ENCODE measurements around the gene SCN9A.
"Not testable (repeated sequence)": the region's sequence is repeated elsewhere in the genome, so short reads cannot be mapped to it uniquely, and the experiment has no call there.

SCN9A gene

DNA sequence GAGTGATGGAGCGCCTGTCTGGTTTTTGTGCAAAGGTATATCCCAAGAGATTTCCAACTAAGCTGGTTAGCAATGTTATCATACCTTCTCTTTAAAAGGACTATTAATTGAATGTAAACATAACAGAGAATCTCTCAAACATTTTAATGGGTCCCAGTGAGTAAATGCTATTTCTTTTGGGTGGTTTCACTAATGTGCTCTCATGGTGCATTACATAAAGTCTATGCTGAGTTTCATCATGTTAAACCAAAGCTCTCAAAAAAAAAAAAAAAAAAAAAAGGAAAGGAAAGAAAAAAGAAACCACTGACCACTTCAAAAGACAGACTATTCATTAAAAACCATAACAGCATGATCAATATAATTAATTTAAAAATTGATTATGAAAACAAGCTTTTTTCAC lies 128.8 kb downstream of the SCN9A start:
- no peak for DNase-seq (ENCODE audit: low read depth in 2 of 2, low spot score in 1 of 2)

DNA sequence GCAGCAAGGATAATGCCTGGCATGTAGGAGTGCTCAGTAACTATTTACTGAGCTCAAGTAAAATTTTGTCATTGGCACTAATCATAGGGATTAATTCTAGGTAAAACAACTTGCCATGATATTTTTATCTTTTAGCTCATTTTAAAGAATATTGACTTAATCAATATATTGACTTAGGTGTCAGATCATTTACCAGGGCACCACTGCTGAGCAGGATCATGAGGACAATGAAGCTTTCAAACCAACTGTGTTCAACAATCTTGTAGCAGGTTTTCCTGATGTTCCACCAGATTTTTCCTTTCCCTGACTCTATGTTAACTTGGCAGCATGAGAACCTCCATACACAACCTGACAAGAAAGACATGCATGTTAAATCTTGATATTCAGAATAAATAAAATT lies 133.4 kb downstream of the SCN9A start:
- no peak for DNase-seq (ENCODE audit: low read depth in 2 of 2, low spot score in 1 of 2)

DNA sequence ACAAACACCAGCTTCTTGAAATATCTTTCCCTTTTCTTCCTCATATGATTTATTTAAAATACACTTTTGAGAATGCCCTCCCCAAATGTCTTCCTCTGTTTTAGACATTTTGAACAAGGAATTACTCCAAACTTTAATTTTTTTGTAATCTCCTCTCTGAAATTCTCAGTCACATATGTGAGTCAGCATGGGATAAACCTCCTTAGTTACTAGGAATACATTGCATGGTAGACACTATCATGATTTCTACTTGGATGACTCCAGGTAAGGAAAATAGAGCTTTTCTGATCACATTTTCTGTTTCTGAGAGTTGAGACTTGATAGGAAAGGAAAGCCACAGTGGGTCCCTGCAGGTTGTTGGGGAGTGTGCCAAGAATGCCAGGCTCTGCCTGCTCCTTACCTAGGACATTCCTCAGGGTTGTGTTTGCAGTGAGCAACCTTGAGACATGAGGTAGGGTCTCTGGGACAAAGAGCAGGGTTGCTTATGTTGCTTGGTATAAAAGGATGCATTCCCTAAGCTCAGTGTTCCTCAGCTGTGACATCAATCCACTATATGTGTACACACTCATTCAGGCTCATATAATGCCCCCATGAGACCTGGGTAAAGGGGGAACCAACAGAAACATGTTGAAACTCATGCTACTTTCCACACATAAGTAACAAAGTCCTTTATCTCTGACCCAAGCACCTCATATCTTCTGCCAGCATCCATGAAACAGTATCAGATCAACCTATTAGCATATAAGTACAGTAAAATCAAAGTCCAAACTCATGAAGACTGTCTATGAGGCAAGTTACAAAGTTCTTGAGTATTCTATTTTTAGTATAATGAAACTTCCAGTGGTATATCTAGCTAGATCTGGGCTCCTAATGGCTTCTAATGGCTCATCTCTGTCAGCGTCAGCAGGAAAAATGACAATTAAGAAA lies 135.1 kb downstream of the SCN9A start:
- no peak for DNase-seq (ENCODE audit: low read depth in 2 of 2, low spot score in 1 of 2)

DNA sequence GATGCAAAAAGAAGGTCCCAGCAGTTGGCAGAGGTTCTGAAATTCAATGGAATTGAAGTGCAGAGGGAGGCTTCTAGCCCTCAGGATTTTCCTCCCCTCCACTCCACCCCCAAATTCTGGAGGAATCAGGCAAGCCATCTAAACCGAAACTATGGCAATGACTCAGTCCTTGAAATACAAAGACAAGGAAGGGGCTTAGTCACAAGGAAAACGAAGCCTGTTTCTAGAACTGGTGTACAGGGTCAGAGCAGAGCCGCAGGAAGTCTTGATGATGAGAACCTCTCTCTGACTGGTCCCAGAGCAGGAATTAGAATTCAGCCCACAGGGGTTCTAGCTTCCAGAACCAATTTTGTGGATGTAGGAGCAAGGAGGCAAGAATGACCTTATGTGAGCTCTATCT lies 136.2 kb downstream of the SCN9A start:
- DNase-seq (ENCODE audit: low read depth in 2 of 2, low spot score in 1 of 2): no peak

DNA sequence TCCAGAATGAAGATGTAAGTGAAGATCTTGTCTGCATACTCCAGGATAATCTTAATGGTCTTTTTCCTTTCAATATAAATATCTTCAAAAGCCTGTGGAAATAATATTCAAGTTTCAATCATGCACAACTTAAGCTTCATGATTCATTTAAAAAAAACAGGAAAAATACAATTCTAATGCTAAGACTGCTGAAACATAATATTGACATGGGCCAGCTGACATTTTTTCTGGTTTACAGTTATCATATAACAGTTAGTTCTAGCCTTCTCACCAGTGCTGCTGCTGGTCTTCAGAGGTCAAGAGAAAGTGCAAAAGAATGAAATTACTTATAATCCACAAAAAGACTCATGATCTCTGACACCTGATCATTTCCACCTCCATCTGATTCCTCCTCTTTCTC lies 137.6 kb downstream of the SCN9A start:
- DNase-seq (ENCODE audit: low read depth in 2 of 2, low spot score in 1 of 2): no peak

DNA sequence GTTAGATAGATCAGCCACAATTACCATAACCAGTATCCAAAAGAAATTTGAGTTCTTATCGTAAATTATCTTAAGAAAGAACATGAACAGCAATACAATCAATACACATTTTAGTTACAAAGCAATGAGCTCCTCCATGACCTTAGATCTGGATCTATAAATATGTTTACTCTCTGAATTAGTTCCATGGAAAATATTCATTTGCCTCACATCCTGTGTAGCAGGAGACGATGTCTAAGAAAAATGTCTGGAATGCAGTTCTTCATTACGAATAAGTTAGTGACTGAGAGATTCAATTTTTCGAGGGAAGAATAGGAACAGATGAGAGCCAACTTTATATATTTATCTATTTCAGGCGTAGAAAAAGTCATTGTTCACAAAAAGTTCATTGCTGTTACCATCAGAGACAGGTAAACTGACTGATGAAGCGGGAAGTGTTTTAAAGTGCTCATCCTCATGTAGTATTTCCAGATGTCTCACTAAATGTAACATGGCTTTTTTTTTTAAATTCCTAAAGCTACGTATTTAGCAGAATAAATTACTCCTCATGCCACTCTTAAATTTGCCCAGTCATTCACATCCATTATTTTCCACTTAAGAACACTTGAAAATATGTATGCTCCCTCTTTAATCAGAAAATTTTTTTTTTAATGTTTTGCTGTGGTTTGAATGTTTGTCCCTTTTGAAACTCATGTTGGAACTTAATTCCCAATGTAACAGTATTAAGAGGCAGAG lies 141.5 kb downstream of the SCN9A start:
- DNase-seq (ENCODE audit: low read depth in 2 of 2, low spot score in 1 of 2): no peak

DNA sequence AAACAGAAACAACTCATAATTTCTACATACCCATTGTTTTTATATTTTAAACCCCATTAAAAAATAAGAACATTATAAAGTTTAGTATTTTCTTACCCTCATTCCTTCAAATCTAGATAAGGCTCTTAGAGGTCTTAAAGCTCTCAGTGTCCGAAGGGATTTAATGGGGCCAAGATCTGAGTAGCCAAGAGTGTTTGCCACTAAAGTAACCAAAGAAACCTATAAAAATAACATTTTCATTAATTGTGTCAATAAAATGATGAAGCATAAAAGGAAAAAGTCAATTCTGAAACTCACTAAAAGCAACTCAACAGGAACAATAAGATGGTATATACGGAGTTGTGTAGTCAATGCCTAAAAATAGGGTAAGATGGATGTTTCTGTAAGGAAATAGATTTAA lies 142.5 kb downstream of the SCN9A start:
- DNase-seq (ENCODE audit: low read depth in 2 of 2, low spot score in 1 of 2): no peak

DNA sequence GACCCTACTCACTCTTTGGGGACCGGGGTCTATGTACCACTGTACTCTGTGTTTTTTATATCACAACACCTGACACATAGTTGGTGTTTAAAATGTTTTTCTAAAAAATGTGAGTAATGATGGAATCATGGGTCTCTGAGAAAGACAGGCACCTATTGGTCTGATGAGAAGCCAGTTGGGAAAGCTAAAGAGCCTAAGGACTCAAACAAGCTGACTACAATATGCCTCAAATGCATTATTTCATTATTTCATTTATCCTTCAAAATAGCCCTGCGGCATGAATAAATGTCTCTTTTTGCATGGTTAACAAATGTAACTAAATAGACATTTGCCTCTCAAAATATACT lies 145.0 kb downstream of the SCN9A start:
- no peak for DNase-seq (ENCODE audit: low read depth in 2 of 2, low spot score in 1 of 2)

DNA sequence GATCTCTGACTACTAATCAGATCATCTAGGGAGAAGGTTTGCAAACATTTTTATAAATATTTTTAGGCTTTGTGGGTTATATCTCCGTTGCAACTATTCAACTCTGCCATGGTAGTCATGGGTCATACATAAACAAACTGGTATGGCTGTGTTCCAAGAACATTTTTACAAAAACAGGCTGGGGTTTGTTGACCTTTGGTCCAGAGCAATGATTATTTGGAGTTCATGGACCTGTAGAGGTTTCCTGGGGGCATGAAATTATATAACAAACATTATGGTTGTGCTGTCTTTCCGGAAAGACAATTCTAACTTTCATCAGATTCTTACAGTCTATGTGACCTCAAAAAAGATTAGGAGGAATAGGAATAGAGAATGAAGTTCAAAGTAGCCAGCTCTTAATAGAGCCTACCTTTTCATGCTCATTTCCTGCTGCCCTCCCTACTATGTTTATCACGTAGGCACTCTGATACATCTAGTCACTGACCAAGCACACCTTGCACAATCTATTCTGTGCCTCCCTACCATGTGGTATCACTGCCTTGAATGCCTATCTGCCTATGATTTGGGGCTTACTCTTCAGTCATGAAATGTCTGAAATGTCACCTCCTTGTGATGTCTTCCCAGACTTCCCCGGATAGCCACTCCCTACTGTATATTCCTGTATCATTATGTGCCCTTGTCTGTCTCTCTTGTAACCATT lies 145.6 kb downstream of the SCN9A start:
- DNase-seq (ENCODE audit: low read depth in 2 of 2, low spot score in 1 of 2): no peak

DNA sequence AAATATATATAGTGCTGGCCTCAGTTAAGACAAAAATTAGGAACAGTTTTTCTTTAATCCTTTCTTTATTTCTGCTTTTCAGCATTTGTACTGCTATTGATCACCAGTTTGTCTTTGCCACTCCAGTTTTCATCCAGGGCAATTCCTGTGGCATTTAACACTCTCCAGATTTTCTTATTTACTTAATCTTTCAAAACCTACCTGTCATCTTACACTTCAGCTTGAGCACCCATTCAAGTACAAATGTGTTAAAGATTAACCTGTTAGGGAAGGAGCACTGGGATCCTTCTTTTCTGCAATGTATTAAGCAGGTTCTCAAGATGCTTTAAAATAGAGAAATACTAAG lies 146.1 kb downstream of the SCN9A start:
- DNase-seq (ENCODE audit: low read depth in 2 of 2, low spot score in 1 of 2): no peak

DNA sequence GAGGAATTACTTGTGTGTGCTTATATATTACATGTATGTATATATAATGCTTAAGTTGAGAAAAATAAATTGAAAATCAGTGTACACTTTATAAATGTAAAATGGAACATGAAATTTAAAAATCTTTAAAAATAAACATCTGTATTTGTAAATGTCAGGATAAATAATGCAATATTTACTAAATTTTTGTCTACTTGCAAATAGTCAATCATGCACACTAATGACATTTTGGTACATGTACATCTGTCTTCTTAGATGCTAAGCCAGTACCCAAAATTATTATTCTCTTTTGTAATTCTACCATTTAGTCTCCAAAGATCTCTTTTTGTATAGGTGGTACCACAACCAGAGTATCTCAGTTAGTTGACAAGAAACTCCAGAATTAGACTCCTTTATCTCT lies 151.5 kb downstream of the SCN9A start:
- DNase-seq (ENCODE audit: low read depth in 2 of 2, low spot score in 1 of 2): no peak

DNA sequence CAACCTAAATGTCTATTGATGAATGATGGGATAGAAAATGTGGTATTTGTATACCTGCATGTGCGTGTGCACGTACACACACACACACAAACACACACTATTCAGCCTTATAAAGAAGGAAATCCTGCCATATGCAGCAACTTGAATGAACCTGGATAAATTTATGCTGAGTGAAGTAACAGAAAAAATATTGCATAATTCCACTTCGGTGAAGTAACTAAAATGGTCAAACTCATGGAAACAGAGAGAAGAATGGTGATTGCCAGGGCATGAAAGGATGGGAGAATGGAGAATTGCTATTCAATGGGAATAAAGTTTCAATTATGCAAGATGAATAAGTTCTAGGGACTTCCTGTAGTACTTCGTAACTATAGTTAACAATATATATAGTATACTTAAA lies 152.4 kb downstream of the SCN9A start:
- no peak for DNase-seq (ENCODE audit: low read depth in 2 of 2, low spot score in 1 of 2)

DNA sequence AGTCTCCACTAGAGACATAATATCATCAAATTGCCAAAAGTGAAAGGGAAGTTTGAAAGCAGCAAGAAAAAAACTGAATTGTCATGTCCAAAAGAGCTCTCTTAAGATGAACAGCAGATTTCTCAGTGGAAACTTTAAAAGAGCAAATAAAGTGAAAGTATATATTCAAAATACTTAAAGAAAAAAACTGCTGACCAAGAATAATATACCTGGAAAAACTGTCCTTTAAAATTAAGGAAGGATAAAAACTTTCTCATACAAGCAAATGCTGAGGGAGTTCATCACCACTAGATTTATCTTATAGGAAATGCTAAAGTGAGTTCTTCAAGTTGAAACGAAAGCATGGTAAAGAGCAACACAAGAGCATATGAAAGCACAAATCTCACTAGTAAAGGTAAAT lies 164.7 kb downstream of the SCN9A start:
- no peak for DNase-seq (ENCODE audit: low read depth in 2 of 2, low spot score in 1 of 2)

DNA sequence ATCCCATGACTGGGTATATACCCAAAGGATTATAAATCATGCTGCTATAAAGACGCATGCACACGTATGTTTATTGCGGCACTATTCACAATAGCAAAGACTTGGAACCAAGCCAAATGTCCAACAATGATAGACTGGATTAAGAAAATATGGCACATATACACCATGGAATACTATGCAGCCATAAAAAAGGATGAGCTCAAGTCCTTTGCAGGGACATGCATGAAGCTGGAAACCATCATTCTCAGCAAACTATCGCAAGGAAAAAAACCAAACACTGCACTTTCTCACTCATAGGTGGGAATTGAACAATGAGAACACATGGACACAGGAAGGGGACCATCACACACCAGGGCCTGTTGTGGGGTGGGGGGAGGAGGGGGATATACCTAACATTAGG lies 165.8 kb downstream of the SCN9A start:
- not testable (repeated sequence) for DNase-seq (ENCODE audit: low read depth in 2 of 2, low spot score in 1 of 2)

DNA sequence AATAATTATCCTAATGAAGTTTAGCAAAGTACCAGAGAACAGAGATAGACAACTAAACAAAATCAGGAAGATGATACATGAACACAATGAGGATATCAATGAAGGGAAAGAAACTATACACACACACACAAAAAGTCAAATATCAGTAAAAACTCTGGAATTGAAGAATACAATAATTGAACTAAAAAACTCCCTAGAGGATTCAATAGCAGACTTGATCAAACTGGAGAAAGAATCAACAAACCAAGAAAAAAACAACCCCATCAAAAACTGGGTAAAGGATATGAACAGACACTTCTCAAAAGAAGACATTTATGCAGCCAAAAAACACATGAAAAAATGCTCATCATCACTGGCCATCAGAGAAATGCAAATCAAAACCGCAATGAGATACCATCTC lies 166.4 kb downstream of the SCN9A start:
- DNase-seq (ENCODE audit: low read depth in 2 of 2, low spot score in 1 of 2): not testable (repeated sequence)

DNA sequence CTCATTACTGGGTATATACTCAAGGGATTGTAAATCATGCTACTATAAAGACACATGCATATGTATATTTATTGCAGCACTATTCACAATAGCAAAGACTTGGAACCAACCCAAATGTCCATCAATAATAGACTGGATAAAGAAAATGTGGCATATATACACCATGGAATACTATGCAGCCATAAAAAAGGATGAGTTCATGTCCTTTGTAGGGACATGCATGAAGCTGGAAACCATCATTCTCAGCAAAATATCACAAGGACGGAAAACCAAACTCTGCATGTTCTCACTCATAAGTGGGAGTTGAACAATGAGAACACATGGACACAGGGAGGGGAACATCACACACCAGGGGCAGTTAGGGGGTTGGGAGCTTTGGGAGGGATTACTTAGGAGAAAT lies 169.6 kb downstream of the SCN9A start:
- not testable (repeated sequence) for DNase-seq (ENCODE audit: low read depth in 2 of 2, low spot score in 1 of 2)

DNA sequence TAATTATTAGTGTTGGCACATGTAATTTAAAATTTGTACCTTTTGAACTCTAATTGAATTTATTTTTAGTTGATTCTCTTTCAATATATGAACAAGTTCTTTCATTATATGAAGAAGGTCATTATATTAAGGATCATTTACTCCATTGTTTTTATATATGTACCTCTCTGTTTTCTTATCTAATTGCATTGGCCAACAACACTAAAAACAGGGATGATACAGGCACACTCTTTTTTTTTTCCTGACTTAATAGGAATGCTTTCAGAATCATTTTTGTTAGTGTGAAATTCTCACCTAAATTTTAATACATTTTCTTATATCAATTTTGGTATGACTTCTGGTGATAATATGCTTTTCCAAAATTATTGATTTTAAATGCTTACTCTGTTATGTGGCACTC lies 173.0 kb downstream of the SCN9A start:
- DNase-seq (ENCODE audit: low read depth in 2 of 2, low spot score in 1 of 2): no peak

DNA sequence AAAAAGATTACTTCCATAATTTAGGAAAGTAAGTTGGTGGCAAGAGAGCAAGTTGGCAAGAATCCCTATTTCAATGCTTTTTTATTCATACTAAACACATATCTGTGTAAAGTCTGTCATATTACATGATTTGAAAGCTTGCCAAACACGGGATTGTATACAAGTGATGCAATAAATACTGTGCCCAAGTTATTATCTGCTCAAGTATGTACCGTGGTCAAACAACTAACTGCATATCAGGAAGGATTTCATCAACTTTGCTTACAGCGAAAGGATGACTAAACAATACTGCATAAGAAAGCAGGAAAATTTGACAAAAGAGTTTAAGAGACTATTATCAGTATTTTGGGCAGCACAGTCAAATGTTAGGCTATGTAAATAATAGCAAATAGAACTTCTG lies 178.3 kb downstream of the SCN9A start:
- no peak for DNase-seq (ENCODE audit: low read depth in 2 of 2, low spot score in 1 of 2)

DNA sequence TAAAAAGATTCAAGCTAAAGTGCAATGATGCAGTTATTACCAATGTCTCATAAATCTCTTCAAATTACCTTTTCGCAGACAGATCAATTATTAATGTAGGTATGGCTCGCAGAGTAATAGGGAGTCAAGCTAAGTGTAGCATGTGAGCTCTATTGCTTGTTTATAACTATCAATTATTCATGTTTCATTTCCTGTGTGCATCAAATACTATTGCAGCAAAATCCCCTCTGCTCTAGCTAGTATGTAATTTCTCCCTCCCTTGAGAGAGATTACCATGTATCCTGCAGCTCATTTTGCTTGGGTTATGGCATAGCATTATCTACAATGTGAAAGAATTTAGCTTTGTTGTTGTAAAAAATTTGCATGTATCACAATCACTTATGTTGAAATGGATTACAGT lies 182.3 kb downstream of the SCN9A start:
- no peak for DNase-seq (ENCODE audit: low read depth in 2 of 2, low spot score in 1 of 2)

DNA sequence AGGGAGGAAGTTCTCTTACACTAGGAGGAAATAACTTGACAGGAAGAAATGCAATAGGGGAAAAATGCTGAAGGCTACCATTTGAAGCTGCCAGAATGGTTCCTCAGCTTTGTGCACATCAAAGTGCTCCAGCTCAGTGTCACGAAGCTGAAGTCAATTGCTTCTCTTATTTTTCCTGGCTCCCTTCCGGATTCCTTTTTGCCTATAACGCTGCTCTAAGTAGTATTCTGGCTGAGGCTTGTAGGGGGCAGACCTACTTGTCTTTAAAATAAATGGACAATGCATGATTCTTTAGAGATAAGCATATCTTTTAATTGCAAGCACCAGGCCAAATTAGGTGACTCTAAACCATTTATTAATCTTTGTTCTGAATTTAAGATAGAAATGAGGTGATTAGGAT lies 187.7 kb downstream of the SCN9A start:
- no peak for DNase-seq (ENCODE audit: low read depth in 2 of 2, low spot score in 1 of 2)

DNA sequence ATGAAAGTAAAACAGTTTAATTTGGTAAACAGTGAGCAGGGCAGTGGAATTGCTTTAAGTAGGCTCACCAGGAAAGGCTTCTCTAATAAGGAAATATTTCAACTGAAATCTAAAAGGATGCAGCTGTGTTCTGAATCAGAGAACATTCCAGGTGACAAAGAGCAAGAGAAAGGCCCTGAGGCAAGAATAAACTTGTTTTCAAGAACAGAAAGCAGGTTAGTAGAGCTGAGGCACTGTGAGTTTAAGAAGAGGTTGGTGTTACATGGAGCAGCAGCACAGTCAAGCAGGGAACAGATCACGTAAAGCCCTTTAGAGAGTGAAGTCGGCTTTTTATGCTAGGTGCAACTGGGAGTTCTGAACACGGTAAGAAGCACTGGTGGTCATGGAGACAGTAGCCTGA lies 191.0 kb downstream of the SCN9A start:
- DNase-seq (ENCODE audit: low read depth in 2 of 2, low spot score in 1 of 2): no peak

DNA sequence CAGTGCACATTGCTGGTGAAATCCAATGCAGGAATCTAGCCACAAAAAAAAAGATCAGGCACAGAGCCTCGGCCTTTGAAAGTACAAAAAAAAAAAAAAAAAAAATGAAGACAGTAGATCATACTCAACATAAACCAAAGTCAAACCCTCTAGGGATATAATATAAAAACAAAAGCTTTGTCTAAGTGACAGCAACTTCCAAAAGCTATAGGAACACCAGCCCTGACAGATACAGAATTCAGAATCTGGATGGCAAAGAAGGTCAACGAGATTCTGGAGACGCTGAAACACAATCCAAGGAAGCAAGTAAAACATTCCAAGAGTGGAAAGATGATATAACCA lies 194.0 kb downstream of the SCN9A start:
- DNase-seq (ENCODE audit: low read depth in 2 of 2, low spot score in 1 of 2): no peak

Measured in stimulated activated CD8-positive, alpha-beta memory T cell treated with anti-CD3 and anti-CD28 coated beads, Interleukin-4, amount 100 ng/mL, for 1 hour (primary cell).